ENCODE data around the gene ICA1L. TPM values are rescaled to one million over a fixed set of nuclear protein-coding genes. Genes with fewer than 3 reads are reported as not detected.

The ICA1L gene
- total and polyA plus RNA-seq, 12 donors: 0.81 to 12.1 (median 6.6) TPM

- ATAC-seq (no peak), DNase-seq (no peak)
- H3K27me3 ChIP-seq: no peaks in the 10 kb centered on the region
- peaks cover 0 to 11% (median 0%) of the 10 kb centered on the region in 9 donors for H3K4me1 ChIP-seq
- peaks cover 0 to 95% (median 27%) of the 10 kb centered on the region in 9 donors for H3K36me3 ChIP-seq
- no peak overlapping the region for H3K4me3 ChIP-seq
- H3K27ac ChIP-seq: no peak overlapping the region
- WGBS, 2 donors: 72 to 83% methylated on average over 5 of the region's 5 CpGs
- intact Hi-C loops (cut with DNase I): no loop called here
- H3K9me3 ChIP-seq: no peaks in the 10 kb centered on the region
- TF ChIP-seq CTCF (IDR thresholded peaks at IDR 0.05): no peak
Observed at GRCh38 chr2:202883987-202884675, 12.6 kb upstream of the ICA1L start.

GRCh38 chr2:202881570-202881969 is 10.0 kb upstream of the ICA1L start:
- Histone ChIP-seq H3K27ac (no peak overlapping the region), H3K4me1 (peaks cover 0 to 11% (median 0%) of the 10 kb centered on the region in 9 donors), H3K9me3 (no peaks in the 10 kb centered on the region), H3K36me3 (peaks cover 0 to 85% (median 27%) of the 10 kb centered on the region in 9 donors), H3K4me3 (no peak overlapping the region), H3K27me3 (no peaks in the 10 kb centered on the region)
- intact Hi-C loops (cut with DNase I): no loop called here
- no peak for DNase-seq
- TF ChIP-seq CTCF (IDR thresholded peaks at IDR 0.05): no peak
- 93 to 94% methylated on average over 4 of the region's 4 CpGs for WGBS, 2 donors
- ATAC-seq: no peak

- intact Hi-C loops (cut with DNase I): loop anchor here in 3 of 10 donors (10.0 kb wide), 2 partner anchors 103 to 293 kb away; no protein-coding TSS in a partner anchor
Observed at GRCh38 chr2:202877699-202878098, 6.1 kb upstream of the ICA1L start.

More at GRCh38 chr2:202877699-202878098, 6.1 kb upstream of the ICA1L start:
- Histone ChIP-seq H3K4me3 (no peak overlapping the region), H3K36me3 (peaks cover 0 to 47% (median 19%) of the 10 kb centered on the region in 9 donors), H3K9me3 (no peaks in the 10 kb centered on the region), H3K4me1 (no peaks in the 10 kb centered on the region), H3K27me3 (no peaks in the 10 kb centered on the region), H3K27ac (no peak overlapping the region)
- WGBS, 2 donors: 98 to 100% methylated on average over 2 of the region's 2 CpGs
- no peak for TF ChIP-seq CTCF (IDR thresholded peaks at IDR 0.05)
- no peak for ATAC-seq
- no peak for DNase-seq
